Loucy (cell line): ENCODE results near the gene DDAH2.

Experiments used
- H2AFZ ChIP-seq: fragments of 200-600 bp; sonication (generic); 2 replicates; pipeline ENCODE4 v1.6.0; 2016; ENCODE audit warnings: antibody characterized with exemption, mild to moderate bottlenecking, low read length, moderate library complexity
- H3F3A ChIP-seq: fragments of 200-600 bp; 2 replicates; pipeline ENCODE4 v1.6.0; 2016; ENCODE audit warnings: antibody characterized with exemption, low read depth, mild to moderate bottlenecking
- H3K27me3 ChIP-seq: fragments of 200-600 bp; sonication (generic); 2 replicates; pipeline ENCODE4 v1.6.1; 2014; ENCODE audit warnings: low read length, mild to moderate bottlenecking; ENCODE audit not compliant: insufficient read depth, poor library complexity, severe bottlenecking
- H3K36me3 ChIP-seq: fragments of 200-600 bp; sonication (generic); 2 replicates; pipeline ENCODE4 v1.6.1; 2016; ENCODE audit warnings: low read length; ENCODE audit not compliant: insufficient read depth
- H3K4me1 ChIP-seq: fragments of 200-600 bp; sonication (generic); 2 replicates; pipeline ENCODE4 v1.5.1; 2014; ENCODE audit warnings: low read length, mild to moderate bottlenecking; ENCODE audit not compliant: insufficient read depth, poor library complexity, severe bottlenecking
- H3K4me2 ChIP-seq: fragments of 200-600 bp; sonication (generic); 2 replicates; pipeline ENCODE4 v1.6.0; 2014; ENCODE audit warnings: antibody characterized with exemption, low read length, low read depth, mild to moderate bottlenecking; ENCODE audit not compliant: poor library complexity, severe bottlenecking
- H3K4me3 ChIP-seq: fragments of 200-600 bp; sonication (generic); 2 replicates; pipeline ENCODE4 v1.5.1; 2014; ENCODE audit warnings: low read length, mild to moderate bottlenecking, mixed read lengths; ENCODE audit not compliant: poor library complexity, severe bottlenecking
- H3K79me2 ChIP-seq: fragments of 200-600 bp; sonication (generic); 2 replicates; pipeline ENCODE4 v1.6.1; 2014; ENCODE audit warnings: low read length; ENCODE audit not compliant: insufficient read depth
- H3K9ac ChIP-seq: fragments of 200-600 bp; sonication (generic); 2 replicates; pipeline ENCODE4 v1.6.0; 2014; ENCODE audit warnings: mild to moderate bottlenecking, low read depth, low read length, moderate library complexity; ENCODE audit not compliant: poor library complexity, severe bottlenecking
- H3K9me2 ChIP-seq: fragments of 200-600 bp; sonication (generic); replicated peaks from 2 replicates; pipeline ENCODE4 v1.6.1; 2016; ENCODE audit warnings: low read depth, low read length, mixed read lengths
- H3K9me3 ChIP-seq: fragments of 200-600 bp; sonication (generic); 2 replicates; pipeline ENCODE4 v1.6.1; 2014; ENCODE audit warnings: mild to moderate bottlenecking, antibody characterized with exemption, low read length, low read depth; ENCODE audit not compliant: insufficient read depth
- H4K20me1 ChIP-seq: fragments of 200-600 bp; sonication (generic); 2 replicates; pipeline ENCODE4 v1.6.0; 2014; ENCODE audit warnings: antibody characterized with exemption, low read length, mild to moderate bottlenecking; ENCODE audit not compliant: insufficient read depth, poor library complexity, severe bottlenecking
- EZH2phosphoT487 ChIP-seq: fragments of 200-600 bp; IDR thresholded peaks from 2 replicates; pipeline ENCODE4 v1.6.1; 2018; ENCODE audit warnings: antibody characterized with exemption, mild to moderate bottlenecking, moderate library complexity, borderline replicate concordance
- TF ChIP-seq, protein P1 (sequence below): fragments of 200-600 bp; sonication (generic); conservative IDR thresholded peaks from 2 replicates; pipeline ENCODE4 v1.5.1; 2014; ENCODE audit warnings: mild to moderate bottlenecking, antibody characterized with exemption, low read length

The DDAH2 gene

DNA sequence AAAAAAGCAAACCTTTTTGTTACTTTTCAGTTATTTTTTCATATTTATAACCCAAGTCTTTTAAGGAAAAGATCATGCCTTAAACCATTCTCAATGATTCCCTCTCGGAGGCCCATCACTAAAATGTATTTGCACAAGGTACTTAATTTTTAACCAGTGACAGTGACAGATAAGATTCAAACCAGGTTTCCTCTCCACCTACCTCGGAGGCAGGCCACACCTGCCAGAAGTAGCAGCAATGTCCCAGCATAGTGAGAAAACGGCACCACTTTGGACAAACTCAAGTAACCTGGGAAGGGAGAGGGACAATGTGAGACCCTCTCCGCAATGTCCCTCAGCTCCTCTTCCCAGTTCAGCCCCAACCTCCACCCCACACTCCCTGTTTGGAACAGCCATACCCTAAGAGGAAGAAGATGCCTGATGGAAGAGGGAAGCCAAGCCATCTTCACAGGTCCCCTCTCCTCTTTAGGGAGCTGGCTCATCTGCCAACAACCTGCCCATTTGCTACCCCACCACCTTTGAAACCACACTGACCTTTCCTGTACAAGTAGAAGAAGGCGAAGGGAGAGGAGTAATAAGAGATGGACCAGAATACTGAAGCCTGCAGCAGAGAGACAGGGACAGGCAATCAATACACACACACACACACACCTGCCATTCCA, 28.2 kb downstream of the DDAH2 start:
- Histone ChIP-seq H4K20me1 (peaks cover 15% of the 10 kb centered on the region), H3K79me2 (peaks cover 46% of the 10 kb centered on the region), H3F3A (no peaks in the 10 kb centered on the region), H3K27me3 (no peaks in the 10 kb centered on the region), H3K4me1 (peaks cover 24% of the 10 kb centered on the region), H3K9me2 (no peaks in the 10 kb centered on the region), H3K9me3 (no peaks in the 10 kb centered on the region), H3K4me2 (peak overlapping the region; percentile 88), H3K4me3 (peak overlapping the region; percentile 88), H3K9ac (peak overlapping the region; percentile 88), H2AFZ (no peak overlapping the region), H3K36me3 (peaks cover 5% of the 10 kb centered on the region; the same call in 1 of the 2 replicates)
- TF ChIP-seq EZH2phosphoT487, result no peak
- TF ChIP-seq, protein P1, sequence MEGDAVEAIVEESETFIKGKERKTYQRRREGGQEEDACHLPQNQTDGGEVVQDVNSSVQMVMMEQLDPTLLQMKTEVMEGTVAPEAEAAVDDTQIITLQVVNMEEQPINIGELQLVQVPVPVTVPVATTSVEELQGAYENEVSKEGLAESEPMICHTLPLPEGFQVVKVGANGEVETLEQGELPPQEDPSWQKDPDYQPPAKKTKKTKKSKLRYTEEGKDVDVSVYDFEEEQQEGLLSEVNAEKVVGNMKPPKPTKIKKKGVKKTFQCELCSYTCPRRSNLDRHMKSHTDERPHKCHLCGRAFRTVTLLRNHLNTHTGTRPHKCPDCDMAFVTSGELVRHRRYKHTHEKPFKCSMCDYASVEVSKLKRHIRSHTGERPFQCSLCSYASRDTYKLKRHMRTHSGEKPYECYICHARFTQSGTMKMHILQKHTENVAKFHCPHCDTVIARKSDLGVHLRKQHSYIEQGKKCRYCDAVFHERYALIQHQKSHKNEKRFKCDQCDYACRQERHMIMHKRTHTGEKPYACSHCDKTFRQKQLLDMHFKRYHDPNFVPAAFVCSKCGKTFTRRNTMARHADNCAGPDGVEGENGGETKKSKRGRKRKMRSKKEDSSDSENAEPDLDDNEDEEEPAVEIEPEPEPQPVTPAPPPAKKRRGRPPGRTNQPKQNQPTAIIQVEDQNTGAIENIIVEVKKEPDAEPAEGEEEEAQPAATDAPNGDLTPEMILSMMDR, result no peak

DNA sequence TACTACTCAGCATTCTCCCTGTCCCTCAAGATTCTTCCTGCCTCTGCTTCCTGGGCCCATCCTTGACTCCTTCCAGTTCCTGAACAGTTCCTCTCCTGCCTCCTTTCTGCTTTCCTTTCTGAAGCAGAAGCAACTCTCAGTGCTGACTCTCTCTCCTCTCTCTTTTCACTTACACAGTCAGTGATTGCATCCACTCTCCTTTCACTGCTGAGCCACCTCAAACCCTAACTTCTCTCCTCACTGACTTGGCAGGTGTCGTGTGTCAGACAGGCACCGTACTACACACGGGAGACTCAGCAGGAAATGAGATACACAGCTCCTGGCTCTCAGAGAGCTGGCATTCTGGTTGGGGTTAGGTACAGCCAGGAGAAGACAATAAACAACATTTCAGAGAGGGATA, 31.5 kb downstream of the DDAH2 start:
- Histone ChIP-seq H3K79me2 (peaks cover 44% of the 10 kb centered on the region), H3K9ac (peak overlapping the region; percentile 29), H3K36me3 (peaks cover 33% of the 10 kb centered on the region; the same call in 1 of the 2 replicates), H3K9me2 (no peaks in the 10 kb centered on the region), H3K27me3 (no peaks in the 10 kb centered on the region), H3K4me2 (peak overlapping the region; percentile 10), H3K4me3 (no peak overlapping the region), H3F3A (no peaks in the 10 kb centered on the region), H2AFZ (no peak overlapping the region), H3K9me3 (no peaks in the 10 kb centered on the region), H3K4me1 (peaks cover 24% of the 10 kb centered on the region), H4K20me1 (peaks cover 15% of the 10 kb centered on the region)
- TF ChIP-seq, protein P1, result no peak
- no peak for TF ChIP-seq EZH2phosphoT487

DNA sequence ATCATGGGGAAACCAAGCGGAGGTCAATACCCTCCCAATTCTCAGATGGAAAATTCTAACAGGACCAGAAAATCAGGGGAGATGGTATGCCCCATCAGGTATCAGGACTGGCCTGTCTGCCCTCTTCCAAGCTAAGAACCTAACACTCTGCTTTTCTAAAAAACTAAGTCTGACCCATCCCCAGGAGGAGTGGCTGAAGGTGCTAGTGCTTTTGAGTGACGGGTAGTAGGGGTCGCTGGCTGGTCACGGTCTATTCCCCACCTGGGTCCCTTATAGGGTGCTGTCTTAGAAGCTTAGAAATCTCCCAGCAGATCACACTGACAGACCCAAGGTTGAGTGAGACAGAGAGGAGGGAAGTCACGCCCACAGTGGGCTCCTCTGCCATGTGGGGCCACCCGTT, 35.6 kb downstream of the DDAH2 start:
- no peak overlapping the region for H3K4me2 ChIP-seq
- H3K27me3 ChIP-seq, result no peaks in the 10 kb centered on the region
- no peak overlapping the region for H3K9ac ChIP-seq
- TF ChIP-seq, protein P1, result no peak
- no peak for TF ChIP-seq EZH2phosphoT487
- no peak overlapping the region for H3K4me3 ChIP-seq
- peaks cover 7% of the 10 kb centered on the region for H3K4me1 ChIP-seq
- no peaks in the 10 kb centered on the region for H3F3A ChIP-seq
- H3K36me3 ChIP-seq, result peaks cover 71% of the 10 kb centered on the region; the same call in 1 of the 2 replicates
- H3K79me2 ChIP-seq, result 0 out of 2 replicates have a peak, but pooled peaks cover 8% of the 10 kb centered on the region
- no peaks in the 10 kb centered on the region for H4K20me1 ChIP-seq
- H2AFZ ChIP-seq, result no peak overlapping the region
- H3K9me2 ChIP-seq, result no peaks in the 10 kb centered on the region
- no peaks in the 10 kb centered on the region for H3K9me3 ChIP-seq
